HL-60/S4 (cell line): ENCODE data around the gene TMEM108.

Experiments used
- in situ Hi-C: fragments of 300-500 bp; cut with MboI; formaldehyde crosslinking; loops from 2 replicates; pipeline ENCODE4 v1.14.3; 2022; ENCODE audit warnings: low sequenced_read_pairs

The TMEM108 gene

GRCh38 chr3:133209871-133210550, 171.8 kb downstream of the TMEM108 start:
- in situ Hi-C loops: no loop called here

- in situ Hi-C loops: no loop called here
Measured at GRCh38 chr3:133210656-133211055, 172.5 kb downstream of the TMEM108 start.

GRCh38 chr3:133211449-133211848, 173.3 kb downstream of the TMEM108 start:
- in situ Hi-C loops: no loop called here

- in situ Hi-C loops: no loop called here
Measured at GRCh38 chr3:133211856-133212255, 173.7 kb downstream of the TMEM108 start.

- in situ Hi-C loops: no loop called here
Measured at GRCh38 chr3:133213937-133214336, 175.7 kb downstream of the TMEM108 start.

GRCh38 chr3:133227813-133228212, 189.6 kb downstream of the TMEM108 start:
- in situ Hi-C loops: no loop called here

- in situ Hi-C loops: no loop called here
Measured at GRCh38 chr3:133230195-133230594, 192.0 kb downstream of the TMEM108 start.

- in situ Hi-C loops: no loop called here
Measured at GRCh38 chr3:133236901-133237300, 198.7 kb downstream of the TMEM108 start.

- in situ Hi-C loops: no loop called here
Measured at GRCh38 chr3:133237380-133237779, 199.2 kb downstream of the TMEM108 start.

GRCh38 chr3:133238015-133238414, 199.8 kb downstream of the TMEM108 start:
- in situ Hi-C loops: no loop called here

- in situ Hi-C loops: no loop called here
Measured at GRCh38 chr3:133246119-133246518, 207.9 kb downstream of the TMEM108 start.

GRCh38 chr3:133246773-133247172, 208.6 kb downstream of the TMEM108 start:
- in situ Hi-C loops: no loop called here

GRCh38 chr3:133248389-133248788, 210.2 kb downstream of the TMEM108 start:
- in situ Hi-C loops: no loop called here

GRCh38 chr3:133249490-133249889, 211.3 kb downstream of the TMEM108 start:
- in situ Hi-C loops: no loop called here

- in situ Hi-C loops: no loop called here
Measured at GRCh38 chr3:133254151-133254550, 216.0 kb downstream of the TMEM108 start.

- in situ Hi-C loops: no loop called here
Measured at GRCh38 chr3:133254716-133255115, 216.5 kb downstream of the TMEM108 start.

- in situ Hi-C loops: no loop called here
Measured at GRCh38 chr3:133256787-133257483, 218.7 kb downstream of the TMEM108 start.

GRCh38 chr3:133258358-133258757, 220.2 kb downstream of the TMEM108 start:
- in situ Hi-C loops: no loop called here

GRCh38 chr3:133259767-133260166, 221.6 kb downstream of the TMEM108 start:
- in situ Hi-C loops: no loop called here

GRCh38 chr3:133262333-133262732, 224.1 kb downstream of the TMEM108 start:
- in situ Hi-C loops: no loop called here

GRCh38 chr3:133264920-133265319, 226.7 kb downstream of the TMEM108 start:
- in situ Hi-C loops: no loop called here

- in situ Hi-C loops: no loop called here
Measured at GRCh38 chr3:133268726-133269134, 230.5 kb downstream of the TMEM108 start.
